ENCODE measurements around the gene OTOP2. TPM values are rescaled to one million over a fixed set of nuclear protein-coding genes. Genes with fewer than 3 reads are reported as not detected.

OTOP2 gene
- total and polyA plus RNA-seq, 9 of the 15 experiments (the other 6 are each of a cell fraction or from before 2014, with no cell fraction given) = 0.04 to 0.36 (median 0.14) TPM; not detected in 1

DNA sequence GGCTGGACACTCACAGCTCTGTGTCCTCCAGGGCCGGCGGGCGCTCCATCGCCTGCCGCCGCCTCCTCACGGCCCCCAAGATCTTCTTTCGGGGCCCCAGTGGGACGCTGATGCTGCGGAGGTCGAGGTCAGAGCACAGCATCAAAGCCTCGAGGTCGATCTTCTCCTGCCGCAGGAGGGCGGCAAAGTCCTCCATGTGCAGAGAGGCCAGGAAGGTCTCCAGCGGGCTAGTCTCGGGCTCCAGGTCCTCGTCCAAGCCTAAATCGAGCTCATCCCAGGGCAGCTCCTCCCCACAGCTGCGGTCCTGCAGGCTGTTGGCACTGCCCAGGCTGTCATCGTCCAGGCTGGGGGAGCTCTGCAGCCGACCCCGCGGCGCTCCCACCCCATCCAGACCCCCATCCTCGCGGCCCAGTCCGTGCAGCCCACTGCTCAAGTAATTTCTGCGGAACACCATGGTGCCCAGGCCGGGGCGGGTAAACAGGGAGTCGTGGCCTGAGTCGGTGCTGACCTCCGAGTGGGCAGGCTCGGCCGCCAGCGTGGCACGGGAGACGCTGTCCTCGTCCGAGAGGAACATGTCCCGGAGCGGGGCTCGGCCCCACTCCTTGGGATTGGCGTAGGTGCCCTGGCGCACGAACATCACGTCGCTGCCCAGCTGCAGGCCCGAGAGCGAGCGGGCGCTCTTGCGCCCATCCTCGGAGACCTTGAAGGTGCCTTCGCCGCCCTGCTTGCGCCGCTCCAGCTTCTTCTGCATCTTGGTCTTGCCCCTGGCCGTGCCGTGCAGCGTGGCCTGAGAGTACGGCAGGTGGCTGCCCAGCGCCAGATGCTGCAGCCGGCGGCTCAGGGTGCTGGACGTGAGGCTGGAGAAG, 4.4 kb upstream of the OTOP2 start (continued):
- TF ChIP-seq, protein P1, sequence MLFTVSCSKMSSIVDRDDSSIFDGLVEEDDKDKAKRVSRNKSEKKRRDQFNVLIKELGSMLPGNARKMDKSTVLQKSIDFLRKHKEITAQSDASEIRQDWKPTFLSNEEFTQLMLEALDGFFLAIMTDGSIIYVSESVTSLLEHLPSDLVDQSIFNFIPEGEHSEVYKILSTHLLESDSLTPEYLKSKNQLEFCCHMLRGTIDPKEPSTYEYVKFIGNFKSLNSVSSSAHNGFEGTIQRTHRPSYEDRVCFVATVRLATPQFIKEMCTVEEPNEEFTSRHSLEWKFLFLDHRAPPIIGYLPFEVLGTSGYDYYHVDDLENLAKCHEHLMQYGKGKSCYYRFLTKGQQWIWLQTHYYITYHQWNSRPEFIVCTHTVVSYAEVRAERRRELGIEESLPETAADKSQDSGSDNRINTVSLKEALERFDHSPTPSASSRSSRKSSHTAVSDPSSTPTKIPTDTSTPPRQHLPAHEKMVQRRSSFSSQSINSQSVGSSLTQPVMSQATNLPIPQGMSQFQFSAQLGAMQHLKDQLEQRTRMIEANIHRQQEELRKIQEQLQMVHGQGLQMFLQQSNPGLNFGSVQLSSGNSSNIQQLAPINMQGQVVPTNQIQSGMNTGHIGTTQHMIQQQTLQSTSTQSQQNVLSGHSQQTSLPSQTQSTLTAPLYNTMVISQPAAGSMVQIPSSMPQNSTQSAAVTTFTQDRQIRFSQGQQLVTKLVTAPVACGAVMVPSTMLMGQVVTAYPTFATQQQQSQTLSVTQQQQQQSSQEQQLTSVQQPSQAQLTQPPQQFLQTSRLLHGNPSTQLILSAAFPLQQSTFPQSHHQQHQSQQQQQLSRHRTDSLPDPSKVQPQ (CRISPR knock-in tag; IDR thresholded peaks at IDR 0.05; ENCODE audit: borderline replicate concordance) = no peak
- TF ChIP-seq, protein P2, sequence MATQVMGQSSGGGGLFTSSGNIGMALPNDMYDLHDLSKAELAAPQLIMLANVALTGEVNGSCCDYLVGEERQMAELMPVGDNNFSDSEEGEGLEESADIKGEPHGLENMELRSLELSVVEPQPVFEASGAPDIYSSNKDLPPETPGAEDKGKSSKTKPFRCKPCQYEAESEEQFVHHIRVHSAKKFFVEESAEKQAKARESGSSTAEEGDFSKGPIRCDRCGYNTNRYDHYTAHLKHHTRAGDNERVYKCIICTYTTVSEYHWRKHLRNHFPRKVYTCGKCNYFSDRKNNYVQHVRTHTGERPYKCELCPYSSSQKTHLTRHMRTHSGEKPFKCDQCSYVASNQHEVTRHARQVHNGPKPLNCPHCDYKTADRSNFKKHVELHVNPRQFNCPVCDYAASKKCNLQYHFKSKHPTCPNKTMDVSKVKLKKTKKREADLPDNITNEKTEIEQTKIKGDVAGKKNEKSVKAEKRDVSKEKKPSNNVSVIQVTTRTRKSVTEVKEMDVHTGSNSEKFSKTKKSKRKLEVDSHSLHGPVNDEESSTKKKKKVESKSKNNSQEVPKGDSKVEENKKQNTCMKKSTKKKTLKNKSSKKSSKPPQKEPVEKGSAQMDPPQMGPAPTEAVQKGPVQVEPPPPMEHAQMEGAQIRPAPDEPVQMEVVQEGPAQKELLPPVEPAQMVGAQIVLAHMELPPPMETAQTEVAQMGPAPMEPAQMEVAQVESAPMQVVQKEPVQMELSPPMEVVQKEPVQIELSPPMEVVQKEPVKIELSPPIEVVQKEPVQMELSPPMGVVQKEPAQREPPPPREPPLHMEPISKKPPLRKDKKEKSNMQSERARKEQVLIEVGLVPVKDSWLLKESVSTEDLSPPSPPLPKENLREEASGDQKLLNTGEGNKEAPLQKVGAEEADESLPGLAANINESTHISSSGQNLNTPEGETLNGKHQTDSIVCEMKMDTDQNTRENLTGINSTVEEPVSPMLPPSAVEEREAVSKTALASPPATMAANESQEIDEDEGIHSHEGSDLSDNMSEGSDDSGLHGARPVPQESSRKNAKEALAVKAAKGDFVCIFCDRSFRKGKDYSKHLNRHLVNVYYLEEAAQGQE (IDR thresholded peaks at IDR 0.05; ENCODE audit: borderline replicate concordance) = peak; percentile 24; the same call in 1 of the 2 replicates
- TF ChIP-seq, protein P2 (CRISPR knock-in tag; IDR thresholded peaks at IDR 0.05; ENCODE audit: low read depth) = no peak
- TF ChIP-seq FUS (optimal IDR thresholded peaks at IDR 0.05; ENCODE audit: low read depth, low read length) = no peak
- no peak for TF ChIP-seq ZZZ3 (IDR thresholded peaks at IDR 0.05)
- TF ChIP-seq ZNF282 (CRISPR knock-in tag; IDR thresholded peaks at IDR 0.05) = no peak
- TF ChIP-seq, protein P3, sequence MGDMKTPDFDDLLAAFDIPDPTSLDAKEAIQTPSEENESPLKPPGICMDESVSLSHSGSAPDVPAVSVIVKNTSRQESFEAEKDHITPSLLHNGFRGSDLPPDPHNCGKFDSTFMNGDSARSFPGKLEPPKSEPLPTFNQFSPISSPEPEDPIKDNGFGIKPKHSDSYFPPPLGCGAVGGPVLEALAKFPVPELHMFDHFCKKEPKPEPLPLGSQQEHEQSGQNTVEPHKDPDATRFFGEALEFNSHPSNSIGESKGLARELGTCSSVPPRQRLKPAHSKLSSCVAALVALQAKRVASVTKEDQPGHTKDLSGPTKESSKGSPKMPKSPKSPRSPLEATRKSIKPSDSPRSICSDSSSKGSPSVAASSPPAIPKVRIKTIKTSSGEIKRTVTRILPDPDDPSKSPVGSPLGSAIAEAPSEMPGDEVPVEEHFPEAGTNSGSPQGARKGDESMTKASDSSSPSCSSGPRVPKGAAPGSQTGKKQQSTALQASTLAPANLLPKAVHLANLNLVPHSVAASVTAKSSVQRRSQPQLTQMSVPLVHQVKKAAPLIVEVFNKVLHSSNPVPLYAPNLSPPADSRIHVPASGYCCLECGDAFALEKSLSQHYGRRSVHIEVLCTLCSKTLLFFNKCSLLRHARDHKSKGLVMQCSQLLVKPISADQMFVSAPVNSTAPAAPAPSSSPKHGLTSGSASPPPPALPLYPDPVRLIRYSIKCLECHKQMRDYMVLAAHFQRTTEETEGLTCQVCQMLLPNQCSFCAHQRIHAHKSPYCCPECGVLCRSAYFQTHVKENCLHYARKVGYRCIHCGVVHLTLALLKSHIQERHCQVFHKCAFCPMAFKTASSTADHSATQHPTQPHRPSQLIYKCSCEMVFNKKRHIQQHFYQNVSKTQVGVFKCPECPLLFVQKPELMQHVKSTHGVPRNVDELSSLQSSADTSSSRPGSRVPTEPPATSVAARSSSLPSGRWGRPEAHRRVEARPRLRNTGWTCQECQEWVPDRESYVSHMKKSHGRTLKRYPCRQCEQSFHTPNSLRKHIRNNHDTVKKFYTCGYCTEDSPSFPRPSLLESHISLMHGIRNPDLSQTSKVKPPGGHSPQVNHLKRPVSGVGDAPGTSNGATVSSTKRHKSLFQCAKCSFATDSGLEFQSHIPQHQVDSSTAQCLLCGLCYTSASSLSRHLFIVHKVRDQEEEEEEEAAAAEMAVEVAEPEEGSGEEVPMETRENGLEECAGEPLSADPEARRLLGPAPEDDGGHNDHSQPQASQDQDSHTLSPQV (IDR thresholded peaks at IDR 0.05) = no peak
- peak; percentile 81; the same call in 1 of the 2 replicates for TF ChIP-seq HNRNPL (IDR thresholded peaks at IDR 0.05; ENCODE audit: low read depth, low read length)
- peak; percentile 47; the same call in 1 of the 2 replicates for TF ChIP-seq L3MBTL2 (IDR thresholded peaks at IDR 0.05)
- no peak for TF ChIP-seq GABPB2 (CRISPR knock-in tag; conservative IDR thresholded peaks at IDR 0.05)
